OCI-LY1 (cell line): ENCODE data around the gene NAV2.

ENCODE experiments used
- H2AFZ ChIP-seq: fragments of 200-600 bp; sonication (generic), shearing (Covaris generic); 2 replicates; pipeline ENCODE4 v1.6.0; 2014; ENCODE audit warnings: antibody characterized with exemption, mild to moderate bottlenecking, low read length
- H3F3A ChIP-seq: fragments of 200-600 bp; sonication (generic), shearing (Covaris generic); 2 replicates; pipeline ENCODE4 v1.6.0; 2014; ENCODE audit warnings: mild to moderate bottlenecking, antibody characterized with exemption, low read length, moderate library complexity; ENCODE audit not compliant: insufficient read depth
- H3K27ac ChIP-seq: fragments of 200-600 bp; sonication (generic); 2 replicates; pipeline ENCODE4 v1.5.1; 2014; ENCODE audit warnings: low read length, mixed run types, mild to moderate bottlenecking, low read depth; ENCODE audit not compliant: poor library complexity, severe bottlenecking
- H3K27me3 ChIP-seq: fragments of 200-600 bp; sonication (generic); 2 replicates; pipeline ENCODE4 v1.6.0; 2014; ENCODE audit warnings: antibody characterized with exemption, mild to moderate bottlenecking, low read length, moderate library complexity; ENCODE audit not compliant: insufficient read depth
- H3K36me3 ChIP-seq: fragments of 200-600 bp; sonication (generic); 2 replicates; pipeline ENCODE4 v1.6.1; 2014; ENCODE audit warnings: mild to moderate bottlenecking, antibody characterized with exemption, low read length, moderate library complexity, mixed read lengths; ENCODE audit not compliant: insufficient read depth
- H3K4me1 ChIP-seq: fragments of 200-600 bp; sonication (generic); 2 replicates; pipeline ENCODE4 v1.5.1; 2014; ENCODE audit warnings: mild to moderate bottlenecking, low read length, moderate library complexity; ENCODE audit not compliant: insufficient read depth, severe bottlenecking
- H3K4me2 ChIP-seq: fragments of 200-600 bp; sonication (generic), shearing (Covaris generic); 2 replicates; pipeline ENCODE4 v1.6.1; 2014; ENCODE audit warnings: low read length
- H3K4me3 ChIP-seq: fragments of 200-600 bp; sonication (generic); 2 replicates; pipeline ENCODE4 v1.5.1; 2014; ENCODE audit warnings: low read length, low read depth, mild to moderate bottlenecking, mixed read lengths; ENCODE audit not compliant: poor library complexity, severe bottlenecking
- H3K79me2 ChIP-seq: fragments of 200-600 bp; shearing (Covaris generic); 2 replicates; pipeline ENCODE4 v1.6.1; 2016; ENCODE audit warnings: mixed run types, low read length, mixed read lengths; ENCODE audit not compliant: insufficient read depth
- H3K9ac ChIP-seq: fragments of 200-600 bp; sonication (generic), shearing (Covaris generic); 2 replicates; pipeline ENCODE4 v1.6.1; 2014; ENCODE audit warnings: mild to moderate bottlenecking, low read length, mixed read lengths
- H3K9me2 ChIP-seq: fragments of 200-600 bp; sonication (generic), shearing (Covaris generic); 2 replicates; pipeline ENCODE4 v1.6.1; 2014; ENCODE audit warnings: low read depth, mild to moderate bottlenecking, low read length, mixed read lengths
- H3K9me3 ChIP-seq: fragments of 200-600 bp; shearing (Covaris generic); 2 replicates; pipeline ENCODE4 v1.6.1; 2014; ENCODE audit warnings: low read length, mixed read lengths
- H4K20me1 ChIP-seq: fragments of 200-600 bp; sonication (generic), shearing (Covaris generic); 2 replicates; pipeline ENCODE4 v1.6.0; 2016; ENCODE audit warnings: mild to moderate bottlenecking, low read length; ENCODE audit not compliant: insufficient read depth
- CTCF ChIP-seq: fragments of 200-600 bp; sonication (generic), shearing (Covaris generic); IDR thresholded peaks from 2 replicates; pipeline ENCODE4 v1.5.1; 2017; ENCODE audit warnings: mild to moderate bottlenecking, antibody characterized with exemption, low read length, moderate library complexity, mixed read lengths
- EZH2 ChIP-seq: fragments of 200-600 bp; sonication (generic), shearing (Covaris generic); IDR thresholded peaks from 2 replicates; pipeline ENCODE4 v1.8.0; 2017; ENCODE audit warnings: borderline replicate concordance, mixed run types, mild to moderate bottlenecking, antibody characterized with exemption, low read length, moderate library complexity, mixed read lengths

NAV2 gene

DNA sequence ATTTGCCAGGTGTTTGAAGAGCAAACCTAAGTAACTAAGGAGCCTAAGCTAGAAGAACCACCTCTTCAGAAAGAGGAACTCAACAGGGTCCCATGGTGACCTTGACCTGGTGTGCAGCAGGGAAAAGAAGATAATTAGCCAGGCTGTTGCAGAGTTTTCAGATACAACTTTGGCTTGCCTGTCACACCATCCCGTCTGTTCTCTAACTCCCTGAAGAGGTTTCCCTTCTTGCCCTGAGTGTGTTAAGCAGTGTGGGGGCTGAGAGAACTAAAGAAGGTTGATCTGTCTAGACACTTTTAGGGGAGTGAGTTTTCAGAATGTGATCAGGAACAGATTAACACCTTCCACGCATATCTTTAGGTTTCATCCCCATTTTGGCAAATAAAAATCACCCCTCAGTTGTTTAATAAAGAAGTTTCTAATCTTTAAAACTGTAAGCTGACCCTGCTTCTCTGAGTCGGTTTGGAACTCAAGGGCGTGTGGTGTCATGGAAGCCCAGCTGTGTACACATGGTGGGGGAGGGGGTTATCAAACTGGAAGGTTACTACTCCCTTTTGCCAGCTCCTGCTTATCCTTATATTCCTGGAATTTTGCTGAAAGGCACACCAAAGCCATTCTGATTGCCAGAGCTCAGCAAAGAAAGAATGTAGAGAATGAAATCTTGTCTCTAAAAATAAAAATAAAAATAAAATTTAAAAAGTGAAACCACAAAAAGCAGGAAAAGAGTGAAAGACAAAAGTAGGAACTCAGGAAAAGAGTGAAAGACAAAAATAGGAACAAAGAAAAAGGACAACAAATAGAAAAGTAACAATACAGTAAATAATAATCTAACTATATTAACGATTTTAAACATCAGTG lies 377.4 kb downstream of the NAV2 start:
- H3K79me2 ChIP-seq: no peaks in the 10 kb centered on the region
- no peaks in the 10 kb centered on the region for H3K9me3 ChIP-seq
- no peak overlapping the region for H3K9ac ChIP-seq
- no peaks in the 10 kb centered on the region for H3K27me3 ChIP-seq
- no peaks in the 10 kb centered on the region for H3K9me2 ChIP-seq
- H3F3A ChIP-seq: no peaks in the 10 kb centered on the region
- H3K27ac ChIP-seq: no peak overlapping the region
- H3K36me3 ChIP-seq: no peaks in the 10 kb centered on the region
- no peak overlapping the region for H3K4me3 ChIP-seq
- no peaks in the 10 kb centered on the region for H3K4me1 ChIP-seq
- no peak overlapping the region for H2AFZ ChIP-seq
- no peaks in the 10 kb centered on the region for H4K20me1 ChIP-seq
- no peak overlapping the region for H3K4me2 ChIP-seq
- TF ChIP-seq CTCF (no peak), EZH2 (no peak)

DNA sequence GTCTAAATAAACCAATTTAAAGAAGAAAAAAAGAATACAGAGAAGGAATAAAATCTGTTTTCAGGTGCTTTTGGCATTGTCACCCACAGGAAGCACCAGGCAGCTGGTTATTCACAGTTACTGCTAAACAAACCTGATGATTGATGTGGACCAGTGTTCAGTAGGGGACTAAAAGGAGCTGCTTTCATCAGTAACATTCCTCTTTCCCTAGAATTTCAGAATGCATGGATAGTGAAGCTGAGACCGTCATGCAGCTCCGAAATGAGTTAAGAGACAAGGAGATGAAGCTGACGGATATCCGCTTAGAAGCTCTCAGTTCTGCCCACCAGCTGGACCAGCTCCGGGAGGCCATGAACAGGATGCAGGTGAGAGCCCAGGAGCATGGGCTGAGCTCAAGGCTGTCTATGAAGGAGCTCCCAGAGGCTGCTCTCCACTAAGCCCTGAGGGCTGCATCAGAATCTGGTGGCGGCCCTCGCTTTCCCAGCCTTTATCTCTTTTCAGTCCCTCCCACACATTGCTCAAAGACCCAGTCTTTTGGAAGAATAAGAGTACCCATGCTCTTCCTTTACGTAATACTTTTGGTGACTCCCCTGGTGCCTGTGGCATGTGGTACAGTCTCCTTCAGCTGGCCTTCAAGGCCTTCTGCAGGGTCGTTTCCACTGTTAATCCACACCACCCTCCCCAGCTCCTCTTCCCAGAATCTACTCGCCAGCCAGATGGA lies 378.2 kb downstream of the NAV2 start:
- Histone ChIP-seq H3K27ac (no peak overlapping the region), H3K36me3 (no peaks in the 10 kb centered on the region), H2AFZ (no peak overlapping the region)

GRCh38 chr11:20093775-20094174 lies 381.1 kb downstream of the NAV2 start:
- H3K36me3 ChIP-seq: no peaks in the 10 kb centered on the region
- H2AFZ ChIP-seq: no peak overlapping the region
- no peaks in the 10 kb centered on the region for H3K4me1 ChIP-seq
- no peak overlapping the region for H3K9ac ChIP-seq
- no peak for TF ChIP-seq EZH2
- no peak for TF ChIP-seq CTCF
- no peaks in the 10 kb centered on the region for H3K9me3 ChIP-seq
- no peak overlapping the region for H3K27ac ChIP-seq
- H3K79me2 ChIP-seq: no peaks in the 10 kb centered on the region
- H3K9me2 ChIP-seq: no peaks in the 10 kb centered on the region
- no peak overlapping the region for H3K4me3 ChIP-seq
- H3K4me2 ChIP-seq: no peak overlapping the region
- no peaks in the 10 kb centered on the region for H3F3A ChIP-seq
- no peaks in the 10 kb centered on the region for H4K20me1 ChIP-seq
- H3K27me3 ChIP-seq: no peaks in the 10 kb centered on the region

More for the DNA sequence above, 378.2 kb downstream of the NAV2 start:
- Histone ChIP-seq H3K4me1 (no peaks in the 10 kb centered on the region), H3K4me3 (no peak overlapping the region), H3K9me3 (no peaks in the 10 kb centered on the region), H3K27me3 (no peaks in the 10 kb centered on the region), H3K4me2 (no peak overlapping the region), H3K9ac (no peak overlapping the region), H3F3A (no peaks in the 10 kb centered on the region), H3K9me2 (no peaks in the 10 kb centered on the region), H3K79me2 (no peaks in the 10 kb centered on the region), H4K20me1 (no peaks in the 10 kb centered on the region)
- no peak for TF ChIP-seq EZH2
- TF ChIP-seq CTCF: no peak
